ENCODE measurements around the gene DPYSL5. TPM values are rescaled to one million over a fixed set of nuclear protein-coding genes. Genes with fewer than 3 reads are reported as not detected.
"Not testable (repeated sequence)": the region's sequence is repeated elsewhere in the genome, so short reads cannot be mapped to it uniquely, and the experiment has no call there.

Gene DPYSL5, protein sequence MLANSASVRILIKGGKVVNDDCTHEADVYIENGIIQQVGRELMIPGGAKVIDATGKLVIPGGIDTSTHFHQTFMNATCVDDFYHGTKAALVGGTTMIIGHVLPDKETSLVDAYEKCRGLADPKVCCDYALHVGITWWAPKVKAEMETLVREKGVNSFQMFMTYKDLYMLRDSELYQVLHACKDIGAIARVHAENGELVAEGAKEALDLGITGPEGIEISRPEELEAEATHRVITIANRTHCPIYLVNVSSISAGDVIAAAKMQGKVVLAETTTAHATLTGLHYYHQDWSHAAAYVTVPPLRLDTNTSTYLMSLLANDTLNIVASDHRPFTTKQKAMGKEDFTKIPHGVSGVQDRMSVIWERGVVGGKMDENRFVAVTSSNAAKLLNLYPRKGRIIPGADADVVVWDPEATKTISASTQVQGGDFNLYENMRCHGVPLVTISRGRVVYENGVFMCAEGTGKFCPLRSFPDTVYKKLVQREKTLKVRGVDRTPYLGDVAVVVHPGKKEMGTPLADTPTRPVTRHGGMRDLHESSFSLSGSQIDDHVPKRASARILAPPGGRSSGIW
- total RNA-seq, result under 0.01 TPM in 1 of 2 replicates, not detected in the other

DNA sequence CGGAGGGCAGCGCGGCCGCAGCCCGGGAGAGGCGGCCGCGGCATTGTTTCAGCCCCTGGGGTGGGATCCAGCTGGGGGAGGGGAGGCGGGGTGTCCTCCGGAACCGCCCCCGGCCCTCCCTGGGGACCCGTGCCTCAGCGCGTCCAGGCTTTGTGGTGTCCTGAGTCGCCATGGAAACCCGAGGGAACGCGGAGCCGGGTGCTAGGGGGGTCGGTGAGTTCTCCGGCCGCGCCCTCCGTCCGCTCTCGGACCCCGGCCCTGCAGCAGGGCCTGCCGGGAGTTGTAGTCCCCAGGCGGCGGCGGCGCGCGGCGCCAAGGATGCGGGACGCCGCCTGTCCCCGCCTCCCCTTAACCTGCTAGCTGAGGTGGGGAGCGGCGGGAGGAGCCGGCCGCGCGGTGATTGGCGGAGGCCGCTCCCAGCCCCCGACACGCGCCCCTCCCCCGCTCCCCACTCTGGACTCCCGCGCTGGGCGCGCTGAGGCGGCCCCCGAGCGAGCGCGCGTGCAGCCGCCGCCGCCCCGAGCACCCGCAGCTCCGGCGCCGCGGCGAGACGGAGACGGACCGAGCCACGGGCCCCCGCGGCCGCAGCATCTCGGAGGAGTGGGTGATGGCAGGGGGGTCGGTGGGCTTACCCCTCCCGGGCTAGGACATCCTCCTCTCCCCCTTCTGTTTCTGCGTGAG is at the start of gene DPYSL5:
DPYSL5 (plus strand) TSS at position 478 of the 681 bp plus-strand sequence. CDS start 50,368 bp downstream, outside the sequence.
- no peak for DNase-seq (ENCODE audit: low read depth in 2 of 2)

DNA sequence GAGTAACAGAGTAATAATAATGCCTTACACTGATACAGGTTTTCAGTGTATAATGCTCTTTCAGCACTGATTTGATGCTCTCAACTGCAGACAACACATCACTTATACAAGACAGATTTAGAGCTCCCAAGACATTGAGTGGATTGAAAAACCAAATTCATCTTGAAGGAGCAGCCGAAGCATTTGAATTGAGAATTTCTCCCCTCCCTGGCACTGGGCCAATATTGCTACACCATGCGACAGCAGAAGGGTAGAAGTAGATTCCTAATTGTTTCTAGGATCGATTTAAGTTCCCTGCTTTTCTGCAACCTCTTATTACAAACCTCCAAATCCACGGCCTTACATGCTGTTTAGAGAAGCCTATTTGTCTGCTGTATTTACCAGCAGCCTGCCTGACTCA is 46.6 kb upstream of the DPYSL5 start:
- no peak for DNase-seq (ENCODE audit: low read depth in 2 of 2)

DNA sequence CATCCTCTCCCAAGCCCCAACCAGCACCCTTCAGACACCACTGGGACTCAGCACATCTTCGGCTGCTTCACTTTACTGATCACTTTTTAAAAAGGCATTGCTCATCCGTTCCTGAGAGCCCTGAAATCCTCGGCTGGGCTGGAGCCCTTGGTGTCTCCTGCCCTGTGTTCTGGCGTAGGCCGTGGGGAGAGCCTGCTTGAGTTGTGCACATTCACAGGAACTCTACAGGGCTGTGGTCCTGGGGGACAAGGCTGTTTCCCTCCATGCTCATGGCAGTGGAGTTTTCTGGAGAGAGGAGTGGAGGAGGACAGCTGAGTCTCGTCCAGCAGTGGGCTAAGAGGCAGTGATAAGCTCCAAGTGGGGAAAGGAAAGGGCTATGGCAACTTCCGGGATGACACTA is 46.1 kb upstream of the DPYSL5 start:
- no peak for DNase-seq (ENCODE audit: low read depth in 2 of 2)

DNA sequence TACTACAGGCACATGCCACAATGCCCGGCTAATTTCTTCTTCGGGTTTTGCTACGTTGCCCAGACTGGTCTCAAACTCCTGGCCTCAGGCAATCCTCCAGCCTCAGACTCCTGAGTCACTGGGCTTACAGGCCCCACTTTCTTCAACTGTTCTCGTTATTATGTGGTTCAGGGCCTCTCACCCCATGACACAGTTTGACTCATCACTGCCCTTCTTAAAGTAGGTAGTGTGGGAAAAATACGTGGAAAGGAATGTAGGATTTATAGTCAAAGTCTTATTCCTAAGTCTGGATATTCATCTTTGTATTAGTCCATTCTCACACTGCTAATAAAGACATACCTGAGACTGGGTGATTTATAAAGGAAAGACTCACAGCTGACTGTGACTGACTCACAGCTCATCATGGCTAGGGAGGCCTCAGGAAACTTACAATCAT is 42.7 kb upstream of the DPYSL5 start:
- DNase-seq (ENCODE audit: low read depth in 2 of 2), result peak in 1 of 2 donors; percentile 7

DNA sequence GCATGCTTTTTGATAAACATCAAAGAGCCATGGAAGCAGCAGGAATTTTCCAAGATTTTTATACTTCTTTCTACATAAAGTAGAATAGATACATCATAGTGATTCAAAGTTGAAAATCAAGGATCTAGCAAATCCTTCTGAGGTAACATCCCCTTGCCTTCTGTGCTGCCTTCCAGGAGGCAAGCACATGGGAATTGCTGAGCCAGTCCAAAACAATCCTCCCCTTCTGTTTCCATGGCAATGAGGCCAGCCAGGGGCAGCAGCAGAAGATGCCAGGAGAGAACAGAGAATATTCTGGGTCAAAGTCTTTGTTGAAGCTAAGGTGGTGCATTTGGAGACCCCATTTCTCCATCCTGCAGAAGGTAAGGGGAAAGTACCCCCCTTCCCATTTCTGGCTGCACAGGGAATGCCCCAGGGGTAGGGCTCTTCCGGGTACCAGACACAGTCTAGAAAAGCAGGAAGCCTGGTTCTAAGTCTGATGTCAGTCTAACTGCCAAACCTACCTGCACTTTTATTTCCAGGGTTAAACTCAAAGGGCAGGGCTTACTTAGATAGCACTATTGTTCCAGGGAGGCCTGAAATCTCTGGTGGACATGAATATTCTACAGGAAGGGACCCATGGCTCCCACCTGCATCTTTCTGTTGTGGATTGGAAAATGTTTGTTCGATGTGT is 40.0 kb upstream of the DPYSL5 start:
- no peak for DNase-seq (ENCODE audit: low read depth in 2 of 2)

DNA sequence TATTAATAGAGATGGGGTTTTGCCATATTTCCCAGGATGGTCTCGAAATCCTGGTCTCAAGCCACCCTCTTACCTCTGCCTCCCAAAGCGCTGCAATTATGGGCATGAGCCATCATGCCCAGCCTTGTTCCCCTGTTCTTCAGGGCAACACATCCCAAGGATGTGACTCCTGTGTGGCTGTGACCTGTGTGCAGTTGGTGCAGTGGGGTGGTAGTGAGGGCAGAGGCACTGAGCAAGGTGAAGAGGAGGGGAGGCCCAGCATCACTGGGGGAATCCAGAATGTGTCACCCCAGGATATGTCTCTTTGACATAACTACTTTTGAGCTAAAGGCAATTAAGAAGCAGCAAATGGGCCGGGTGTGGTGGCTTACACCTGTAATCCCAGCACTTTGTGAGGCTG is 38.7 kb upstream of the DPYSL5 start:
- DNase-seq (ENCODE audit: low read depth in 2 of 2), result no peak

DNA sequence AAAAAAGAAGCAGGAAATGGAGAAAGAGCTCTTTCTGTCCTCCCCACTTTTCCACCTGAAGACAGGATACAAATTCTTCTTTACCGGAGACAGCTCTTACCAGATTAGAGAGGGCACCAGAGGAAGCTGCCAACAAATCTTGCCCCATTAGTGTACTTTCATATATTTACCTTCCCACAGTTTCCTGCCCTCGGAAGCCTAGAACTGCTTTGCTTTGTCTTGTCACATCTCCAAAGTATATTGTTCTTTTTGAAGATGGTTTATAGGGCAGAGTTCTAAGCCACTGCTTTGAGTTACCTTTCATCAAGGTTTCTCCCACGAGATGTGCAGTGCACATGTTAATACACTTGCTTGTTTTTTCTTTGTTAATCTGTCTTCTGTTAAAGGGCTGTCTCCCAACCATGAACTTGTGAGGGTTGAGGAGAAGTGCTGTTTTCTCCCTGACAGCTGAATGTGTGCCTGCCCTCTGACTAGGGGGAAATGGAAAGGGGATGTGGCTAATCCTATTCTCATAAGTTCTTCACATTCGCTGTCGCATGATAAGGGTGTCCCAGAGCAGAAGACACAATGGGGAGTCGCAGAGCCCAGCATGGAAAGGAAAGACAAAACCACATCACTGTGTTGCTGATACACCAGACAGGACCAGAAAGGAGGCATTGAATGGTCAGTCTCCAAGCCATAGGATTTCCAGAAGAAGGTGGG is 37.9 kb upstream of the DPYSL5 start:
- DNase-seq (ENCODE audit: low read depth in 2 of 2), result no peak

DNA sequence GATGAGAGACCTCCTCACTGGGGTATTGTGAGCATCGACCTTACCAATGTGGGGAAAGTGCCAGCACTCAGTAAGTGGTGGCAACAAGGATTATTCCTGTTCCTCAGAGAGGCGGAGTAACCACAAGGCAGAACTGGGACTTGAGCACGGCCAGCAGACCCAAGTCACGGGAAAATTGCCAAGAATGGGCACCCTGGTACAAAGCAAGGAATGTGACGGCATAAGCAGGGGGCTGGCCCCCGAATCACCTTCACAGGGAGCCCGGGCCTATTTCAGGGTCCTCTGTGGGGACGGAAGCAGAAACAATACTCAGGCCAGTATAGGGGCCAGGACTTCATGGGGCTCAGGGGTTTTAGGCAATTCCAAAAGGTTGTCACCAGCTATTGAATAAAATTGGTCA is 36.7 kb upstream of the DPYSL5 start:
- no peak for DNase-seq (ENCODE audit: low read depth in 2 of 2)

DNA sequence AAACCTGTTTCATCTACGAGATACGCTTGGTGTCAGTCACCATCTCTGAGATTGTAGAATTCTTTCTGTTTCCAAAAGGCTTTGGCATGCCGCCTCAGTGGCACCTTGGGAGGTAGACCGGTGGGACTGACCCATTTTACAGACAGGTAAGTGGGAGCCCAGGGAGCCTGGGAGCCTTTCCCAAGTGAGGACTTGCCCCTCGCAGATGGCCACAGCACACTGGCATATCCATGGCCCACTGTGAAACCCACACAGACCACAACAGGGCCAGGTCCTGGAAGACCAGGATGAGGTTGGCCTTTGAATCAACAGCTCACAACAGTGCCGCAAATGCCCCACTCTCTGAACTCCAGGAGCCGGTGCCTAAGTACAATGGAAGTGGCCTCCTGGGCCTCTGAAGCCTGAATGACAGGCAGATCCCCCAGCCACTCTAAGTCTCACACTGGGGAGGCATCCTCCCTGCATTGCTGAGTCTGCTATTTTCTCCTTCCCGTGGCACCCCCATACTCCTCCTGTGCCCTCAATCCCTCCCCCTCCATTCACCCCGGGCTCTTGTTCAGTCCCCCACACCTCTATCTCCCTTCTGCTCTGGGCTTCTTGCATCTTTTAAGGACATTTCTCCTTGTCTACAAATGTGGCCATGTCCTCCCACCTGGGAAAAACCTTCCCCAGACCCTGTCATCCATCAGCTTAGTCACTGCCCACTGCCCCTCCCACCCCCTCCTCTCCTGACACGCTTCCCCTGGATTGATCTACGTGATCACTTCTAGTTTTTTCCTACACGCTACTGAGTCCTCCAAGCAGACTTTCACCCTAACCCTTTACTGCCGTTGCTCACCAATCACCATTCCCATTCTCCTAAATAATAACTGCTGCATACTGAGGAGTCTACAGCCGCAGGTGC is 35.9 kb upstream of the DPYSL5 start:
- DNase-seq (ENCODE audit: low read depth in 2 of 2), result no peak

DNA sequence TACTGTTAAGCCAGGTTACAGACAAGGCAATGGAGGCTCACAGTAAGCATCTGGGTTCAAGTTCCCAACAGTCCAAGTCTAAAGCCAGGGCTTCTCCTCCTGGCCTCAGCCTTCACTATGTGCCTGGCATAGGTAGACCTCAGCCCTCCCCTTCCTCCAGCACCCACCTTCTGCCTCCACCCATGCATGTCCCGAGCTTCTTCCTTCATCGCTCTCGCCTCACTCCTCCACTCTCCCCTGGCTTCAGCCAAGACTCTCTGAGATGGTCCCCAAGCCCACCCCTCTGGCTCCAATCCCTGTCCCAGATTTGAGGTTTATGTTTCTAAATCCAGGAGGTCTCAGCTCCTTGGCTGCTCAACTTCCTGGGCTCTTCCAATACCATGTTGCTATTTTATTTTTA is 35.2 kb upstream of the DPYSL5 start:
- DNase-seq (ENCODE audit: low read depth in 2 of 2), result no peak

DNA sequence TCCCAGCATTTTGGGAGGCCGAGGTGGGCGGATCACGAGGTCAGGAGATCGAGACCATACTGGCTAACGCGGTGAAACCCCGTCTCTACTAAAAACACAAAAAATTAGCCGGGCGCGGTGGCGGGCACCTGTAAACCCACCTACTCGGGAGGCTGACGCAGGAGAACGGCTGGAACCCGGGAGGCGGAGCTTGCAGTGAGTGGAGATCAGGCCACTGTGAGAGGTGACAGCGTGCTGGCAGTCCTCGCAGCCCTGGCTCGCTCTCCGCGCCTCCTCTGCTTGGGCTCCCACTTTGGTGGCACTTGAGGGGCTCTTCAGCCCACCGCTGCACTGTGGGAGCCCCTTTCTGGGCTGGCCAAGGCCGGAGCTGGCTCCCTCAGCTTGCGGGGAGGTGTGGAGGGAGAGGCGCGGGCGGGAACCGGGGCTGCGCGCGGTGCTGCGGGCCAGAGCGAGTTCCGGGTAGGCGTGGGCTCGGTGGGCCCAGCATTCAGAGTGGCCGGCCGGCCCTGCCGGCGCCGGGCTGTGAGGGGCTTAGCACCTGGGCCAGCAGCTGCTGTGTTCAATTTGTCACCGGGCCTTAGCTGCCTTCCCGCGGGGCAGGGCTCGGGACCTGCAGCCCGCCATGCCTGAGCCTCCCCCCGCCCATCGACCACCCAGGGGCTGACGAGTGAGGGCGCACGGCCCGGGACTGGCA is 33.7 kb upstream of the DPYSL5 start:
- DNase-seq (ENCODE audit: low read depth in 2 of 2), result not testable (repeated sequence)

DNA sequence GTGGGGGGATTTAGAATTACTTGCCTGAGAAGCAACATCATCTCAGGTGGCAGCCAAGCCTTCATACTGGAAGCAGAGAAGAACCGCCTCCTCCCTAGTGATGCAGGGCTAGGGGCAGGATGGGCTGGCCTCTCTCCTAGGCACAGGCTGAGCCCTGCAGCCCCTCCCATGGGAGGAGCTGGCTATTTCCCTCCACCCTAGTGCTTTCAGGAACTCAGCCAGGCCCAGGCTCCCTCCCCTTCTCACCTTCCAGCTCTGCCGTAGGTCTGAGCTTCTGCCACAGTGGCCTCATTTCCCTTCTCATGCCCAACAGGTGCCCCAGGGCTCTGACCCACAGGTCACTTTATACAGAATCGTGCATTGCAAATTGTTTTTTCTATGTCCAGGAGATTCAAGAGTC is 31.0 kb upstream of the DPYSL5 start:
- no peak for DNase-seq (ENCODE audit: low read depth in 2 of 2)

DNA sequence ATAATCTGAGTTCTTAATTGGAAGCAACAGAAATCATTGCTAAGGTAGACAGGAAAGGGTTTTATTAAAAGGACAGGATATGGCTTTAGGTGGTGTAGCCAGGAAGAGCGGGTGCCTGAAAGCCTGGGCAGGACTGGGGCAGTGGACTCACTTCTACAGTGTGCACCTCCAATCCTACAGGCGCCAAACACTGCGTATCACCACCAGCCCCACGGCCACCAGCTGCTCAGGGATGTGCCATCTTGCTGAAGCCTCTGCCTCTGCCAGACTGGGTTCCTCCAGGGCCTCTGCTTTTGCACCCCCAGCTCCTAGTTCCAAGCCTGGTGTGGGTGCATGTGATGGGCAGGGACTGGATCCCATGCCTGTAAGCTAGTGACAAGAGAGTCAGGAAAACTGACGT is 29.7 kb upstream of the DPYSL5 start:
- no peak for DNase-seq (ENCODE audit: low read depth in 2 of 2)

DNA sequence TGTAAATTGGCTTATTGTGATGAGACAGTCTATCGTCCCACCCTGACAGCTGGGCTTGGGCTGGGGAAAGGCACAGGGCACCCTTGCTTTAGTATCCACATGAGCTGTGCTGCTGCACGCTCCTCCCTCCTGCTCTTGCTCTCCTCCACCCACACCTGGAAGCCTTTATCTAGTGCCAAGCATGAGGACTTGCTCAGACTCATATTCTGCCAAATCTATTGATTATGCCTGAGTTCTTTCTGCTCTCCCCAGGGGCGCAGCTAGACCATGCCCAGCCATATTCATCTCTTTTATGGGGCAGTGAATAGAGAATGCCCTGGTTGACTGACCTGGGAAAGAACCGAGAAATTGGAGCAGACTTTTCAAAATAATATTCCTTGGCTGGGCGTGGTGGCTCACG is 29.0 kb upstream of the DPYSL5 start:
- no peak for DNase-seq (ENCODE audit: low read depth in 2 of 2)

DNA sequence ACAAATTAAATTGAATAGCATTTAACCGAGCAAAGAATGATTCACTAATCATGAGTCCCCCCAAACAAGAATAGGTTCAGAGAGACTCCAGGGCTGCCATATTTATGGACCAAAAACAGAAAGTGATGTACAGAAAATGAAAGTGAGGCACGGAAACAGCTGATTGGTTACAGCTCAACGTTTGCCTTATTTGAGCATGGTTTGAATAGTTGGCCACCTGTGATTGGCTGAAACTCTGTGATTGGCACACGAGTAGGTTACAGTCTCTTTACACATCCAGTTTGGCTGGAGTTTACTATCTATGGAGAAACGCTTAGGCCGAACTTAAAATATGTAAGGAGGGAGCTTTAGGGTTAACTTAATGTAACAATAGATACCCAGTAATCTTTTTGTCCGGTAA is 27.0 kb upstream of the DPYSL5 start:
- no peak for DNase-seq (ENCODE audit: low read depth in 2 of 2)

DNA sequence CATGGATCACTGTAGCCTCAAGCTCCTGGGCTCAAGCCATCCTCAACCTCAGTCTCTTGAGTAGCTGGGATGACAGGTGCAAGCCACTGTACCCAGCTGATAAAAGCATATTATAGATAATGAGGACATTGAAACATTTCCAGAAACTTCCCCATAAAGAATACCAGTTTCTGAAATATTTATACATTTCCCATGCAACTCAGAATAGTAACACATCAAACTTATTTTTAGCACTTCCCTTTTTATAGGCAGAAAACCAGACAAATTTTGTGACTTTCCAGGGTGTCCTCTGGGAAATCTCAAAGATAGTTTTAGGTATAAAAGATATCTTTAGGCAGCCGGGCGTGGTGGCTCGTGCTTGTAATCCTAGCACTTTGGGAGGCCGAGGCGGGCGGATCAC is 25.1 kb upstream of the DPYSL5 start:
- no peak for DNase-seq (ENCODE audit: low read depth in 2 of 2)

DNA sequence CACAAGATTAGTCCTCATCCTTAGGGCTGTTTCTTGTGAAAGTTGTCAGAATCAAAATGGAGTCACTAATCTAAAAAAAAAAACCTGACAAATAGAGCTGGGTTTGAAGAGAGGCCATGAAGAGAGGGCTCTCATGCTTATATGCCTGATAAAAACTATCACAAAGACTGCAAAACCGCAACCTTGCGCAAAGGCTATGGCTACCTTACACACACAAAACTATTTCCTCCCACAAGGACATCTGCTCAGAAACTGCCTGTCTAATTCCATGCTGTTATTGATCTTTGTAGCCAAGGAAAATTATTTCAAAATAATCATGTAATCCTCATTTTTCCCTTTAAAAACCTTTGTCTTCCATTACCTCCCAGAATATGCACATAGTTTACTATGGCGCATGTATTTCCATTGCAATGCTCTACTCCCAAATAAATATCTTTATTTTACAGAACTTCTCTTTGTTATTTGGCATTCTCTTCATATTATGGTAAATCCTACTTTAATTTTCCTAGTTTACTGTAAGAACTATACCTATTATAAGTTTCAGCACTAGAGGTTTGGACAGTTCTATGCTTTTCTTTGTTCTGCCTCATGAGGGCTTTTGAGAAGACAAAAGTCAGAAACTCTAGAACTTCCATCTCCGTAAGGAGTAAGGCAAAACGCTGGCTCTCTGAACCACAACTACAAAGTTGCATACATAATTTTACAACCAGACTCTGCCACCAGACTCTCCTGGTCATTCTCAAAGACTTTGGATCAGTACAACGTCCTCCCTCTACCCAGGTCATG is 9.6 kb upstream of the DPYSL5 start:
- peak in 1 of 2 donors; percentile 34 for DNase-seq (ENCODE audit: low read depth in 2 of 2)

DNA sequence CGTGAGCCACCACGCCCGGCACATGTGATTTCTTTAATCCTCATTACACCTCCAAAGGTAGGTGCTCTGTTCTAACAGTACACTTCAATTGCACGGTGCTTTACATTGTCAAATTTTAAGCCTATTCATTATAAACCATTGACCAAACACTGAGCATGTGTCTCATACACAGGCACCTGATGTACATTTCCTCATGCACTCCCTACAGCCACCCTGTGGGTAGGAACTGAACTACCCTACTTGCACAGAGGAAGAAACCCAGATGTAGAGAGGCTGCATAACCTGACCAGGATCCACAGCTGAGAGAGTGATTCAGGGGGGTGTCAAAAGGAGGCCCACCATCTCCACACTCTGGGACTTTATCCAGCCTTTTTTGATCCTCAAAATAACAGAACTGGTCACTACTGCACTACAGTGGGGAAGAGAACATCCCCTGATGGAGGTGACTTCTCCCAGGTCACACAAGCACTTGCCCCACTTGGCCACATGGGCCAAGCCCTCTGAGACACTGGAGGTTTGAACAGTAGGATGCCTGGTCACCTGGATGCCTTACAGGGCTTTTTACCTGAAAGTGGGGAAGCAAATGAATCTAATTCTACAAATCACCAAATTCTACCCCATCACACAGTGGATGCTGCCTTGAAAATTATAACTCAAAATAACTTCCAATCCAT is 6.9 kb upstream of the DPYSL5 start:
- no peak for DNase-seq (ENCODE audit: low read depth in 2 of 2)

Measured in dermis microvascular lymphatic vessel endothelial cell (primary cell).